DND-41 (cell line): ENCODE measurements around the gene DHRS3.

ENCODE experiments used
- ATAC-seq: fragments of 200-7000 bp; cut with Tn5 transposase; 3 replicates; pipeline ENCODE4 v1.9.1; 2021; ENCODE audit warnings: low read depth; ENCODE audit not compliant: insufficient read depth
- DNase-seq: peaks from one replicate; pipeline ENCODE4 v3.0.0-alpha.2; 2020
- H2AFZ ChIP-seq: 2 replicates; pipeline ENCODE4 v1.6.0; 2012; ENCODE audit warnings: low read depth, low read length
- H3K27ac ChIP-seq: 2 replicates; pipeline ENCODE4 v1.5.1; 2012; ENCODE audit warnings: low read length, inconsistent platforms
- H3K27me3 ChIP-seq: fragments of 200-600 bp; sonication (generic); 2 replicates; pipeline ENCODE4 v1.6.0; 2012; ENCODE audit warnings: low read length, mild to moderate bottlenecking, inconsistent platforms; ENCODE audit not compliant: insufficient read depth, poor library complexity
- H3K36me3 ChIP-seq: 2 replicates; pipeline ENCODE4 v1.5.1; 2012; ENCODE audit warnings: low read length, inconsistent platforms; ENCODE audit not compliant: insufficient read depth
- H3K4me1 ChIP-seq: 2 replicates; pipeline ENCODE4 v1.5.1; 2012; ENCODE audit warnings: mild to moderate bottlenecking, low read length; ENCODE audit not compliant: insufficient read depth
- H3K4me2 ChIP-seq: 2 replicates; pipeline ENCODE4 v1.6.0; 2012; ENCODE audit warnings: mild to moderate bottlenecking, moderate library complexity, low read length, inconsistent platforms; ENCODE audit not compliant: insufficient read depth
- H3K4me3 ChIP-seq, 2 experiments: fragments of 200-600 bp in 1 of 2; shearing (Covaris generic) in 1 of 2; 2 replicates each; pipeline ENCODE4 v1.5.1; 2012 to 2016; ENCODE audit warnings: inconsistent platforms in 2 of 2, low read length in 2 of 2, mild to moderate bottlenecking in 2 of 2, low read depth in 1 of 2, moderate library complexity in 1 of 2
- H3K79me2 ChIP-seq: 2 replicates; pipeline ENCODE4 v1.6.0; 2012; ENCODE audit warnings: low read length, inconsistent platforms; ENCODE audit not compliant: insufficient read depth
- H3K9ac ChIP-seq: 2 replicates; pipeline ENCODE4 v1.6.0; 2012; ENCODE audit warnings: low read depth, mild to moderate bottlenecking, inconsistent platforms, low read length, moderate library complexity
- H3K9me3 ChIP-seq: 2 replicates; pipeline ENCODE4 v1.5.1; 2012; ENCODE audit warnings: low read length, moderate library complexity, mild to moderate bottlenecking, inconsistent platforms; ENCODE audit not compliant: insufficient read depth, severe bottlenecking
- H4K20me1 ChIP-seq: 2 replicates; pipeline ENCODE4 v1.6.0; 2012; ENCODE audit warnings: low read length; ENCODE audit not compliant: insufficient read depth
- CTCF ChIP-seq: IDR thresholded peaks from 2 replicates; pipeline ENCODE4 v1.5.1; 2012; ENCODE audit warnings: borderline replicate concordance, low read length, moderate library complexity, mild to moderate bottlenecking; ENCODE audit not compliant: poor library complexity, severe bottlenecking; ENCODE audit errors: extremely low read depth
- EZH2 ChIP-seq: IDR thresholded peaks from 3 replicates; pipeline ENCODE4 v1.6.1; 2012; ENCODE audit warnings: borderline replicate concordance, low read depth, mild to moderate bottlenecking, moderate library complexity, low read length, inconsistent platforms; ENCODE audit not compliant: severe bottlenecking

DHRS3 gene

GRCh38 chr1:12640958-12641272, 22.9 kb upstream of the DHRS3 start:
- Histone ChIP-seq H3K4me1 (no peaks in the 10 kb centered on the region), H3K27ac (no peak overlapping the region), H3K79me2 (no peaks in the 10 kb centered on the region), H4K20me1 (no peaks in the 10 kb centered on the region), H3K4me3 (no peak overlapping the region), H3K9ac (no peak overlapping the region), H3K36me3 (no peaks in the 10 kb centered on the region), H2AFZ (no peak overlapping the region), H3K4me2 (no peak overlapping the region), H3K27me3 (peaks cover 2% of the 10 kb centered on the region), H3K9me3 (peaks cover 26% of the 10 kb centered on the region)
- ATAC-seq (no peak), DNase-seq (no peak)
- no peak for TF ChIP-seq EZH2
- TF ChIP-seq CTCF, result no peak

DNA sequence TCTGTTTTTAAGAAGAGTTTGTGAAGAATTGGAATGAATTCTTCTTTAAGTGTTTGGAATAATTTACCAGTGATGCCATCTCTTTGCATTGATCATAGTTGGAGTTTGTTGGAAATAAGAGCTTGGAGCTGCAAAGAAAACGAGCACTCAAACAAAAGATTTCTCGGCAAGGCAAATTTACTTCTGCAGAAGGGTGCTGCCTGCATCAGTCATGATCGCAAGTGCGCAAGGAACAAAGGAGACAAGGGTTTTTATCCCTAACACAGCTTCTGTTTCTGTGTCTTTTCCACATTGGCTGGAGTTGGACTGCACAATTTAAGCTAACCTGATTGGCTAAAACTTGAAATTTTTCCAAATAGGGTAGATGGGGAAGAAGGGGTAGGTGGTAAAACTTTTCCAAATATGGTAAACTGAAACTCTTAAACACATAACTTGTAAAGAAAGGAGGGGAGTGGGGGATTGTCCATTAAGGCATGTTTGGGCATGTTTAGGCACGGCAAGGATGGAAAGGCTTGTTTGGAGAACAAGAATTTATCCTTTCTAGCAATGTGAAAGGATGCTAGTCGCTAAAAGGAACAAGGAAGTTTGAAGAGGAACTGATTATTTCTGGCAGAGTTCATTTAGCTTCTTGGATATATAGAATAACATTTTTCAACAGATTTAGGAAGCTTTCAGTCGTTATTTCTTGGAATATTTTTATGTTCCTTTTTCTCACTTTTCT, 22.4 kb upstream of the DHRS3 start:
- peaks cover 2% of the 10 kb centered on the region for H3K27me3 ChIP-seq
- H3K27ac ChIP-seq, result no peak overlapping the region
- ATAC-seq (no peak), DNase-seq (no peak)
- H3K79me2 ChIP-seq, result no peaks in the 10 kb centered on the region
- TF ChIP-seq EZH2, result no peak
- TF ChIP-seq CTCF, result no peak
- H3K36me3 ChIP-seq, result no peaks in the 10 kb centered on the region
- H3K9ac ChIP-seq, result no peak overlapping the region
- H3K4me2 ChIP-seq, result no peak overlapping the region
- no peak overlapping the region for H3K4me3 ChIP-seq
- peaks cover 26% of the 10 kb centered on the region for H3K9me3 ChIP-seq
- no peak overlapping the region for H2AFZ ChIP-seq
- H3K4me1 ChIP-seq, result no peaks in the 10 kb centered on the region
- H4K20me1 ChIP-seq, result no peaks in the 10 kb centered on the region

GRCh38 chr1:12637693-12638092, 19.7 kb upstream of the DHRS3 start:
- Histone ChIP-seq H3K27me3 (peaks cover 2% of the 10 kb centered on the region), H3K36me3 (no peaks in the 10 kb centered on the region)

More at GRCh38 chr1:12637693-12638092, 19.7 kb upstream of the DHRS3 start:
- no peaks in the 10 kb centered on the region for H4K20me1 ChIP-seq
- ATAC-seq (no peak), DNase-seq (no peak)
- H2AFZ ChIP-seq, result no peak overlapping the region
- H3K4me2 ChIP-seq, result no peak overlapping the region
- H3K79me2 ChIP-seq, result no peaks in the 10 kb centered on the region
- H3K4me3 ChIP-seq, result no peak overlapping the region
- no peaks in the 10 kb centered on the region for H3K4me1 ChIP-seq
- H3K9me3 ChIP-seq, result peaks cover 26% of the 10 kb centered on the region
- TF ChIP-seq CTCF, result no peak
- TF ChIP-seq EZH2, result no peak
- no peak overlapping the region for H3K27ac ChIP-seq
- no peak overlapping the region for H3K9ac ChIP-seq
